B cell (primary cell): ENCODE data around the gene HOOK2. TPM values are rescaled to one million over a fixed set of nuclear protein-coding genes. Genes with fewer than 3 reads are reported as not detected.

Source experiments
- ATAC-seq: fragments of 200-7000 bp; cut with Tn5 transposase; one replicate; pipeline ENCODE4 v1.10.0; 2021; ENCODE audit warnings: low read depth, mild to moderate bottlenecking, moderate number of reproducible peaks, moderate library complexity
- CTCF ChIA-PET: fragments of 350-600 bp; sonication (Branson Sonifier 250); formaldehyde crosslinking; loops from one replicate; lab custom pipeline; 2021; ENCODE audit warnings: antibody characterized with exemption, inconsistent platforms; lab: Charles Lee
- POLR2A ChIA-PET: fragments of 350-600 bp; sonication (Branson Sonifier 250); formaldehyde crosslinking; loops from one replicate; lab custom pipeline; 2021; ENCODE audit warnings: antibody characterized with exemption; lab: Charles Lee
- DNase-seq: peaks from one replicate; pipeline ENCODE4 v3.0.0; 2013
- H2AFZ ChIP-seq: 2 replicates; pipeline ENCODE4 v1.6.1; 2012; ENCODE audit warnings: mild to moderate bottlenecking, low read depth, low read length; ENCODE audit not compliant: insufficient read depth, poor library complexity, severe bottlenecking
- H3K27ac ChIP-seq, 2 donors: 1 replicate in 1 of 2; 2 replicates in 1 of 2; pipeline ENCODE4 v1.5.1; 2012 to 2013; ENCODE audit warnings: low read length in 2 of 2, mild to moderate bottlenecking in 2 of 2, moderate library complexity in 1 of 2
- H3K27me3 ChIP-seq, 4 experiments: fragments of 200-600 bp in 1 of 4; sonication (generic) in 1 of 4; replicated peaks in 1 of 4; 1 replicate in 2 of 4; 2 replicates in 2 of 4; pipeline versions ENCODE4 v1.6.1 to v1.7.0; 2013 to 2016; ENCODE audit warnings: low read length in 3 of 4, mild to moderate bottlenecking in 2 of 4, mixed read lengths in 1 of 4, moderate library complexity in 1 of 4; ENCODE audit not compliant: insufficient read depth in 4 of 4, control insufficient read depth in 3 of 4; ENCODE audit errors: control extremely low read depth in 1 of 4
- H3K36me3 ChIP-seq, 2 experiments: replicated peaks in 1 of 2; 1 replicate in 1 of 2; 2 replicates in 1 of 2; pipeline versions ENCODE4 v1.6.1 to v1.7.1; 2013; ENCODE audit warnings: low read length in 1 of 2; ENCODE audit not compliant: insufficient read depth in 2 of 2, control insufficient read depth in 1 of 2; ENCODE audit errors: control extremely low read depth in 1 of 2, extremely low read depth in 1 of 2
- H3K4me1 ChIP-seq, 2 donors: fragments of 200-600 bp in 1 of 2; sonication (generic) in 1 of 2; 1 replicate in 1 of 2; 2 replicates in 1 of 2; pipeline versions ENCODE4 v1.5.1 to v1.6.1; 2013 to 2017; ENCODE audit warnings: low read length in 2 of 2; ENCODE audit not compliant: control insufficient read depth in 2 of 2, insufficient read depth in 2 of 2
- H3K4me2 ChIP-seq: replicated peaks from 2 replicates; pipeline ENCODE3; 2012; ENCODE audit warnings: mild to moderate bottlenecking, low read depth, low read length; ENCODE audit not compliant: poor library complexity, severe bottlenecking
- H3K4me3 ChIP-seq, 5 experiments: fragments of 200-600 bp in 1 of 5; sonication (generic) in 1 of 5; 1 replicate in 3 of 5; 2 replicates in 2 of 5; pipeline versions ENCODE4 v1.5.1 to v1.7.0; 2011 to 2016; ENCODE audit warnings: low read length in 4 of 5, mild to moderate bottlenecking in 4 of 5, low read depth in 2 of 5, control low read depth in 1 of 5, moderate library complexity in 1 of 5; ENCODE audit not compliant: insufficient read depth in 1 of 5; ENCODE audit errors: control extremely low read depth in 1 of 5, extremely low read depth in 1 of 5
- H3K79me2 ChIP-seq: fragments of 200-600 bp; sonication (generic); one replicate; pipeline ENCODE4 v1.6.0; 2016; ENCODE audit warnings: low read length; ENCODE audit not compliant: control insufficient read depth, insufficient read depth
- H3K9ac ChIP-seq: fragments of 200-600 bp; sonication (generic); 2 replicates; pipeline ENCODE4 v1.6.1; 2017; ENCODE audit warnings: mild to moderate bottlenecking, low read length, moderate library complexity
- H3K9me3 ChIP-seq, 3 donors: one replicate each; pipeline versions ENCODE4 v1.6.1 to v1.7.1; 2013; ENCODE audit warnings: low read length in 2 of 3; ENCODE audit not compliant: control insufficient read depth in 2 of 3, insufficient read depth in 1 of 3; ENCODE audit errors: control extremely low read depth in 1 of 3
- H4K20me1 ChIP-seq: 2 replicates; pipeline ENCODE4 v1.6.0; 2012; ENCODE audit warnings: mild to moderate bottlenecking, low read length; ENCODE audit not compliant: insufficient read depth, control insufficient read depth, poor library complexity, severe bottlenecking
- H3K27ac Mint-ChIP-seq: one replicate; pipeline ENCODE4 v1.8.0; 2021; ENCODE audit warnings: mixed read lengths
- H3K27me3 Mint-ChIP-seq: one replicate; pipeline ENCODE4 v1.8.0; 2021; ENCODE audit warnings: mixed read lengths
- H3K4me1 Mint-ChIP-seq: one replicate; pipeline ENCODE4 v1.8.0; 2021; ENCODE audit warnings: mixed read lengths
- H3K4me3 Mint-ChIP-seq: one replicate; pipeline ENCODE4 v1.8.0; 2021; ENCODE audit warnings: mixed read lengths
- H3K9me3 Mint-ChIP-seq: one replicate; pipeline ENCODE4 v1.8.0; 2022; ENCODE audit warnings: mixed read lengths; ENCODE audit not compliant: insufficient read depth
- EZH2 ChIP-seq: IDR thresholded peaks from 2 replicates; pipeline ENCODE4 v1.6.1; 2012; ENCODE audit warnings: borderline replicate concordance, low read depth, mild to moderate bottlenecking, moderate library complexity, low read length; ENCODE audit not compliant: insufficient read depth, poor library complexity, severe bottlenecking
- WGBS: methylation state at CpG from one replicate; pipeline ENCODE4 v1.1.5; 2013; ENCODE audit warnings: missing lambda C conversion rate; ENCODE audit not compliant: insufficient coverage; 5-methylcytosine and 5-hydroxymethylcytosine counted together
- intact Hi-C: fragments of 100-400 bp; cut with micrococcal nuclease; formaldehyde crosslinking; loops from one replicate; pipeline ENCODE4 v1.10.0; 2022
- polyA plus RNA-seq: library from polyadenylated mRNA; depleted of rRNA; stranded (reverse); fragments of >200 nt; gene quantifications from 2 replicates; pipeline ENCODE4 v1.2.3, GENCODE V29; 2012
- total RNA-seq, 2 donors: library from RNA; stranded (reverse); fragments of 120-200 nt in 1 of 2; gene quantifications; 1 replicate in 1 of 2; 2 replicates in 1 of 2; pipeline versions ENCODE4 v1.2.3 to v1.2.4, GENCODE V29; 2013 to 2022
- TF ChIP-seq, protein P1 (sequence below): fragments of 200-600 bp; IDR thresholded peaks from one replicate; pipeline ENCODE4 v1.8.0; 2022; ENCODE audit warnings: antibody characterized with exemption, mild to moderate bottlenecking

The HOOK2 gene
- total and polyA plus RNA-seq, 2 donors (not counting 1 experiment from before 2014, with no cell fraction given) = 30.3 to 33.4 TPM

GRCh38 chr19:12772323-12772722 lies 3.0 kb downstream of the HOOK2 start:
- TF ChIP-seq EZH2 = no peak
- intact Hi-C loops = no loop called here
- no peak overlapping the region for H3K27ac ChIP-seq
- H3K9ac ChIP-seq = no peak overlapping the region
- H2AFZ ChIP-seq = no peak overlapping the region
- no peaks in the 10 kb centered on the region for H3K27me3 ChIP-seq
- H3K4me1 ChIP-seq = peaks cover 7 to 14% of the 10 kb centered on the region in 2 donors
- H3K4me2 ChIP-seq = no peak overlapping the region
- 95% methylated on average over 2 of the region's 4 CpGs for WGBS
- H3K4me3 ChIP-seq = no peak overlapping the region
- ATAC-seq (no peak), DNase-seq (no peak)
- H3K4me1 Mint-ChIP-seq = peaks cover 18% of the 10 kb centered on the region
- no peaks in the 10 kb centered on the region for H3K9me3 ChIP-seq
- H3K4me3 Mint-ChIP-seq = no peak overlapping the region
- no peaks in the 10 kb centered on the region for H3K27me3 Mint-ChIP-seq
- POLR2A ChIA-PET = no interaction called here
- H3K9me3 Mint-ChIP-seq = no peaks in the 10 kb centered on the region
- CTCF ChIA-PET = interaction anchor here (1.2 to 27.9 kb wide), 3 partner anchors 10 to 76 kb away, joined by 3 to 1147 read pairs (median 353); partner anchors contain the start of genes JUNB, PRDX2, RNASEH2A and THSD8
- no peak overlapping the region for H3K27ac Mint-ChIP-seq
- no peaks in the 10 kb centered on the region for H3K36me3 ChIP-seq
- H3K79me2 ChIP-seq = peaks cover 2% of the 10 kb centered on the region
- no peaks in the 10 kb centered on the region for H4K20me1 ChIP-seq

DNA sequence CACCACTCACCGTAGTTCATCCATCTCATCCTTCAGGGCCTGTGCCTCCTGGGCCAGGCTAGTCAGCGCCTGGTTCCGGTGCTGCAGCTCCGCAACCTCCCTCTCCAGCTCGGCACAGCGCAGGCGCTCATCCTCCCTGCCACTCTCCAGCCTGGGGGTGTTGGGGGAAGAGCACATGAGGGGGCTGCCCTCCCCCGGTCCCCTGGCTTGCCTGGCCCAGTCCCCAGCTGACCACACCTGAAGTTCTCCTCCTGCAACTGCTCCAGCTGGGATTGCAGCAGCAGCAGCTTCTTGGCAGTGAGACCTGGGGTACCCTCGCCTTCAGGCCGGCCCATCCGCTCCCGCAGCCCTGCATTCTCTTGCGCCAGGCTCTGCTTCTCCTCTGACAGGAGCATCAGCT lies 4.4 kb downstream of the HOOK2 start:
- intact Hi-C loops = no loop called here
- ChIA-PET CTCF (interaction anchor here (0.6 to 27.9 kb wide), 4 partner anchors 11 to 78 kb away, joined by 3 to 1147 read pairs (median 178); partner anchors contain the start of genes JUNB, PRDX2, RNASEH2A and THSD8), POLR2A (interaction anchor here (0.6 to 1.5 kb wide), 4 partner anchors 22 to 77 kb away, joined by 3 to 9 read pairs (median 4); no protein-coding TSS in a partner anchor)
- no peaks in the 10 kb centered on the region for H3K36me3 ChIP-seq
- Mint-ChIP-seq H3K4me1 (peaks cover 19% of the 10 kb centered on the region), H3K9me3 (no peaks in the 10 kb centered on the region), H3K4me3 (no peak overlapping the region), H3K27me3 (no peaks in the 10 kb centered on the region), H3K27ac (no peak overlapping the region)
- DNase-seq (no peak), ATAC-seq (no peak)
- WGBS = 98% methylated on average over 7 of the region's 13 CpGs
- no peak for TF ChIP-seq EZH2
- TF ChIP-seq, protein P1, sequence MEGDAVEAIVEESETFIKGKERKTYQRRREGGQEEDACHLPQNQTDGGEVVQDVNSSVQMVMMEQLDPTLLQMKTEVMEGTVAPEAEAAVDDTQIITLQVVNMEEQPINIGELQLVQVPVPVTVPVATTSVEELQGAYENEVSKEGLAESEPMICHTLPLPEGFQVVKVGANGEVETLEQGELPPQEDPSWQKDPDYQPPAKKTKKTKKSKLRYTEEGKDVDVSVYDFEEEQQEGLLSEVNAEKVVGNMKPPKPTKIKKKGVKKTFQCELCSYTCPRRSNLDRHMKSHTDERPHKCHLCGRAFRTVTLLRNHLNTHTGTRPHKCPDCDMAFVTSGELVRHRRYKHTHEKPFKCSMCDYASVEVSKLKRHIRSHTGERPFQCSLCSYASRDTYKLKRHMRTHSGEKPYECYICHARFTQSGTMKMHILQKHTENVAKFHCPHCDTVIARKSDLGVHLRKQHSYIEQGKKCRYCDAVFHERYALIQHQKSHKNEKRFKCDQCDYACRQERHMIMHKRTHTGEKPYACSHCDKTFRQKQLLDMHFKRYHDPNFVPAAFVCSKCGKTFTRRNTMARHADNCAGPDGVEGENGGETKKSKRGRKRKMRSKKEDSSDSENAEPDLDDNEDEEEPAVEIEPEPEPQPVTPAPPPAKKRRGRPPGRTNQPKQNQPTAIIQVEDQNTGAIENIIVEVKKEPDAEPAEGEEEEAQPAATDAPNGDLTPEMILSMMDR = no peak
- no peak overlapping the region for H3K27ac ChIP-seq
- H3K4me2 ChIP-seq = no peak overlapping the region
- H3K4me3 ChIP-seq = no peak overlapping the region
- H3K27me3 ChIP-seq = no peaks in the 10 kb centered on the region
- no peaks in the 10 kb centered on the region for H3K9me3 ChIP-seq
- peaks cover 9 to 12% of the 10 kb centered on the region in 2 donors for H3K4me1 ChIP-seq
- no peak overlapping the region for H3K9ac ChIP-seq
- no peak overlapping the region for H2AFZ ChIP-seq
- H4K20me1 ChIP-seq = no peaks in the 10 kb centered on the region
- H3K79me2 ChIP-seq = no peaks in the 10 kb centered on the region
